ENCODE measurements around the gene FOXA1. TPM values are rescaled to one million over a fixed set of nuclear protein-coding genes. Genes with fewer than 3 reads are reported as not detected.

Gene FOXA1
- total and polyA plus RNA-seq, 2 donors (not counting 1 experiment from before 2014, with no cell fraction given) = not detected

DNA sequence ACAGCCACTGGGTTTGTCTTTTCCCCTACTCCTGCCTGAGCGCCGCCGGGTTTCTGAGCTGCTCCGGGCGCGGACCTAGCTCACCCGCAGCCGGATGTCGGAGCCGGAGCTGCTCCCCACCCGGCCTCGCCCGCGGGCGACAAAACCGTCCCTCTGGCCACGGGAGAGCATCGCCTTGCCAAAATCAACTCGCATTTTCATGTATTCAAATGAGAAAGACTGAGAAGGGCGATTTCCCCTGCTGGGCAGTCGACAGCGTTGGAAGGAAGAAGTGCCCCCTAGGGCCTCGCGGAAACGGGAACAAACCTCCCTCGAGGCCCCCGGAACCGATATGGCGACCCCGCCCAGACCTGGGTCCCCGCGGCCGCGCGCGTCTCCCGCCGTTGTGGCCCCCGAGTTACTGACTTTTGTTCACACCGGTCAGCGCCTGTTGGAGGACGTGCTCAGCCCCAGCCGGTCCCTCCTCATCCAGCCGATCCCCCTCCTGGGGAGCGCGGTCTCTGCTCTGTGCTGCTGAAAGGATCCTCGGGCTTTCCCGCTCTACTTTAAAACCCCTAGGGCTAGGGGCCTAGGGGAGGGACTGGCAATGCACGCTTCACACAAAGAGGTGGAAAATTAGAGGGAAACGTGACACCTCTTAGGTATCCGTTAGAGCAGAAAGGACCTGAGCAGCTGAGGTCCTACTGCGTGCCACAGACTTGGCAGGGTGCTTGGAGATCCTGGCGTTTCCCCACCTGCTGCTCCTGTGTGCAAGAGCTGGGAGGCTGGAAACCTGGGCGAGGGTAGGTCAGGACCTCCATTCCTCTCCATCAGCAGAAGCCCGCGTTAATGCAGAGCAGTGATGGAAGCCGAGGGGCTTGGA is 4.7 kb upstream of the FOXA1 start:
- WGBS (ENCODE audit: insufficient coverage) = 6% methylated on average over 43 of the region's 57 CpGs
- peaks cover 10% of the 10 kb centered on the region for H3K4me1 Mint-ChIP-seq
- ChIA-PET CTCF (no interaction called here), POLR2A (no interaction called here)
- H4K20me1 ChIP-seq (ENCODE audit: control insufficient read depth, insufficient read depth, low read length, poor library complexity, severe bottlenecking) = no peaks in the 10 kb centered on the region
- H3K27ac Mint-ChIP-seq = no peak overlapping the region
- H3K27ac ChIP-seq (ENCODE audit: low read length in 2 of 2) = no peak overlapping the region
- peaks cover 13 to 26% of the 10 kb centered on the region in 2 donors for H3K4me1 ChIP-seq (ENCODE audit: control insufficient read depth in 2 of 2, insufficient read depth in 2 of 2, low read length in 2 of 2)
- H3K9me3 ChIP-seq (ENCODE audit: control extremely low read depth in 1 of 3, control insufficient read depth in 2 of 3, insufficient read depth in 1 of 3, low read length in 2 of 3) = peaks cover 0 to 60% (median 0%) of the 10 kb centered on the region in 3 donors
- no peaks in the 10 kb centered on the region for H3K79me2 ChIP-seq (ENCODE audit: control insufficient read depth, insufficient read depth, low read length)
- no peaks in the 10 kb centered on the region for H3K36me3 ChIP-seq (replicated peaks in 1 of 2; ENCODE audit: control extremely low read depth in 1 of 2, control insufficient read depth in 1 of 2, extremely low read depth in 1 of 2, insufficient read depth in 2 of 2, low read length in 1 of 2)
- DNase-seq = no peak
- H3K27me3 ChIP-seq (replicated peaks in 1 of 4; ENCODE audit: control extremely low read depth in 1 of 4, control insufficient read depth in 3 of 4, insufficient read depth in 4 of 4, low read length in 3 of 4) = peaks cover 1 to 81% (median 42%) of the 10 kb centered on the region in 4 experiments
- H3K9ac ChIP-seq (ENCODE audit: low read length) = no peak overlapping the region
- intact Hi-C loops (cut with micrococcal nuclease) = no loop called here
- no peak overlapping the region for H2AFZ ChIP-seq (ENCODE audit: insufficient read depth, low read depth, low read length, poor library complexity, severe bottlenecking)
- H3K4me3 Mint-ChIP-seq = no peak overlapping the region
- H3K4me3 ChIP-seq (ENCODE audit: control extremely low read depth in 1 of 5, extremely low read depth in 1 of 5, insufficient read depth in 1 of 5, low read depth in 2 of 5, low read length in 4 of 5) = no peak overlapping the region
- H3K4me2 ChIP-seq (replicated peaks; ENCODE audit: low read depth, low read length, poor library complexity, severe bottlenecking) = no peak overlapping the region
- no peaks in the 10 kb centered on the region for H3K9me3 Mint-ChIP-seq (ENCODE audit: insufficient read depth)
- ATAC-seq (ENCODE audit: low read depth) = no peak
- no peak for TF ChIP-seq EZH2 (IDR thresholded peaks at IDR 0.05; ENCODE audit: borderline replicate concordance, insufficient read depth, low read depth, low read length, poor library complexity, severe bottlenecking)
- TF ChIP-seq, protein P1, sequence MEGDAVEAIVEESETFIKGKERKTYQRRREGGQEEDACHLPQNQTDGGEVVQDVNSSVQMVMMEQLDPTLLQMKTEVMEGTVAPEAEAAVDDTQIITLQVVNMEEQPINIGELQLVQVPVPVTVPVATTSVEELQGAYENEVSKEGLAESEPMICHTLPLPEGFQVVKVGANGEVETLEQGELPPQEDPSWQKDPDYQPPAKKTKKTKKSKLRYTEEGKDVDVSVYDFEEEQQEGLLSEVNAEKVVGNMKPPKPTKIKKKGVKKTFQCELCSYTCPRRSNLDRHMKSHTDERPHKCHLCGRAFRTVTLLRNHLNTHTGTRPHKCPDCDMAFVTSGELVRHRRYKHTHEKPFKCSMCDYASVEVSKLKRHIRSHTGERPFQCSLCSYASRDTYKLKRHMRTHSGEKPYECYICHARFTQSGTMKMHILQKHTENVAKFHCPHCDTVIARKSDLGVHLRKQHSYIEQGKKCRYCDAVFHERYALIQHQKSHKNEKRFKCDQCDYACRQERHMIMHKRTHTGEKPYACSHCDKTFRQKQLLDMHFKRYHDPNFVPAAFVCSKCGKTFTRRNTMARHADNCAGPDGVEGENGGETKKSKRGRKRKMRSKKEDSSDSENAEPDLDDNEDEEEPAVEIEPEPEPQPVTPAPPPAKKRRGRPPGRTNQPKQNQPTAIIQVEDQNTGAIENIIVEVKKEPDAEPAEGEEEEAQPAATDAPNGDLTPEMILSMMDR (IDR thresholded peaks at IDR 0.05) = no peak
- H3K27me3 Mint-ChIP-seq = peaks cover 62% of the 10 kb centered on the region
